Esophagus mucosa (tissue), 1 donor: Measurements from ENCODE around the gene PDZD11. TPM values are rescaled to one million over a fixed set of nuclear protein-coding genes. Genes with fewer than 3 reads are reported as not detected.
"Not testable (repeated sequence)": the region's sequence is repeated elsewhere in the genome, so short reads cannot be mapped to it uniquely, and the experiment has no call there.

ENCODE experiments used
- ATAC-seq: fragments of 200-7000 bp; cut with Tn5 transposase; one replicate; pipeline ENCODE4 v1.9.1; 2020
- total RNA-seq: library from RNA; stranded (reverse); gene quantifications from one replicate; pipeline ENCODE4 v1.2.4, GENCODE V29; 2023
- donor health status: DM: yes; HTN: yes; CAD: no.

PDZD11 gene
- total RNA-seq, 1 donor from 2014 or later = 44.7 TPM

GRCh38 chrX:70257423-70258288 lies 32.1 kb downstream of the PDZD11 start:
- ATAC-seq = no peak

- ATAC-seq = no peak
Measured at GRCh38 chrX:70255452-70255851, 34.3 kb downstream of the PDZD11 start.

GRCh38 chrX:70254909-70255308 lies 34.8 kb downstream of the PDZD11 start:
- ATAC-seq = no peak

- peak; percentile 58 for ATAC-seq
Measured at GRCh38 chrX:70254063-70254400, 35.7 kb downstream of the PDZD11 start.

GRCh38 chrX:70253377-70254062 lies 36.2 kb downstream of the PDZD11 start:
- peak; percentile 49 for ATAC-seq

GRCh38 chrX:70252491-70252890 lies 37.2 kb downstream of the PDZD11 start:
- peak; percentile 20 for ATAC-seq

- ATAC-seq = no peak
Measured at GRCh38 chrX:70247252-70247651, 42.5 kb downstream of the PDZD11 start.

GRCh38 chrX:70244881-70245280 lies 44.8 kb downstream of the PDZD11 start:
- no peak for ATAC-seq

- ATAC-seq = not testable (repeated sequence)
Measured at GRCh38 chrX:70243601-70244000, 46.1 kb downstream of the PDZD11 start.

GRCh38 chrX:70241501-70241900 lies 48.2 kb downstream of the PDZD11 start:
- ATAC-seq = no peak

GRCh38 chrX:70240751-70241150 lies 49.0 kb downstream of the PDZD11 start:
- no peak for ATAC-seq

Other genes starting within 250 kb of the PDZD11 start
- gene AWAT2, start 240.0 kb downstream of the PDZD11 start, total RNA-seq = not detected
- not detected for gene OTUD6A, start 227.5 kb downstream of the PDZD11 start, total RNA-seq
- gene IGBP1, start 156.5 kb downstream of the PDZD11 start, total RNA-seq = 36.5 TPM
- not detected for gene DGAT2L6, start 112.4 kb downstream of the PDZD11 start, total RNA-seq
- gene AWAT1, start 55.3 kb downstream of the PDZD11 start, total RNA-seq = not detected
- 0.20 TPM for gene P2RY4, start 29.7 kb downstream of the PDZD11 start, total RNA-seq
- not detected for gene ARR3, start 21.6 kb downstream of the PDZD11 start, total RNA-seq
- gene RAB41, start 7.8 kb downstream of the PDZD11 start, total RNA-seq = not detected
- 9.4 TPM for gene KIF4A, start 177 bp upstream of the PDZD11 start, total RNA-seq
- 0.96 TPM for gene GDPD2, start 133.4 kb upstream of the PDZD11 start, total RNA-seq
- gene DLG3, start 154.9 kb upstream of the PDZD11 start, total RNA-seq = 36.4 TPM